Pancreas (tissue), 10 donors: Measurements from ENCODE around the gene TICRR. TPM values are rescaled to one million over a fixed set of nuclear protein-coding genes. Genes with fewer than 3 reads are reported as not detected.
A peak's percentile ranks its signal among the peaks of the same experiment; 100 is the strongest.

ENCODE experiments used
- ATAC-seq, 4 donors: fragments of 200-7000 bp; cut with Tn5 transposase; one replicate each; pipeline versions ENCODE4 v1.8.0 to v1.9.1; 2020; ENCODE audit warnings: mild to moderate bottlenecking in 4 of 4, moderate library complexity in 4 of 4
- DNase-seq, 6 donors: peaks; one replicate each; pipeline ENCODE4 v3.0.0-alpha.2; 2020
- FAIRE-seq: peaks from 2 replicates; lab custom pipeline; 2012; peaks lifted over from hg19 to GRCh38; lab: Jason Lieb, UNC
- H3K27ac ChIP-seq, 4 donors: fragments of 200-600 bp; sonication (generic); 1 replicate in 3 of 4; 2 replicates in 1 of 4; pipeline versions ENCODE4 v1.5.0 to v1.8.0; 2020
- H3K27me3 ChIP-seq, 4 donors: fragments of 200-600 bp; one replicate each; pipeline ENCODE4 v1.8.0; 2021
- H3K36me3 ChIP-seq, 3 donors: fragments of 200-600 bp; sonication (generic) in 1 of 3; one replicate each; pipeline versions ENCODE4 v1.5.0 to v1.8.0; 2020 to 2021
- H3K4me1 ChIP-seq, 3 donors: fragments of 200-600 bp; one replicate each; pipeline ENCODE4 v1.8.0; 2021
- H3K4me3 ChIP-seq, 4 donors: fragments of 200-600 bp; sonication (generic) in 2 of 4; one replicate each; pipeline versions ENCODE4 v1.5.0 to v1.8.0; 2020 to 2021
- H3K9me3 ChIP-seq, 4 donors: fragments of 200-600 bp; one replicate each; pipeline ENCODE4 v1.8.0; 2021
- CTCF ChIP-seq, 4 donors: fragments of 200-600 bp; sonication (generic) in 3 of 4; IDR thresholded peaks; one replicate each; pipeline versions ENCODE4 v1.5.0 to v1.8.0; 2021; ENCODE audit warnings: antibody characterized with exemption in 4 of 4
- WGBS, 2 donors: extraction: QIAGEN DNeasy Blood & Tissue Kit; methylation state at CpG; one replicate each; pipeline ENCODE4 v1.1.7; 2013; 5-methylcytosine and 5-hydroxymethylcytosine counted together
- intact Hi-C, 3 donors: fragments of 100-400 bp; cut with DNase I; formaldehyde crosslinking; loops; one replicate each; pipeline versions ENCODE4 v1.11.1 to v1.14.2; 2022
- polyA plus RNA-seq, 2 donors: library from polyadenylated mRNA; stranded (reverse); fragments of 200-250 nt; gene quantifications; one replicate each; pipeline ENCODE4 v1.2.3, GENCODE V29; 2013
- total RNA-seq, 6 donors: library from RNA; stranded (reverse); fragmentation: NEBNext Ultra II Directional in 4 of 6; extraction: Animal tissue kit (Norgen Biotek cat#: 25700) in 4 of 6; gene quantifications; one replicate each; pipeline versions ENCODE4 v1.2.1 to v1.2.4, GENCODE V29; 2021 to 2023
- donor health status: healthy with polysubstance abuse.
- donor health status: DM: no; HTN: no; CAD: no; lungs with moderate emphysema.
- donor health status: DM: no; HTN: no; CAD: no.
- donor health status: control.
- donor health status: control.
- donor health status: Bipolar disorder and iron deficiency.
- donor health status: DM: yes; HTN: yes; CAD: no.
- donor health status: DM: no; HTN: no; CAD: no.
- donor health status: DM: no; HTN: no; CAD: no.
- donor health status: DM: yes; HTN: yes; CAD: no.

Gene TICRR
- total and polyA plus RNA-seq, 8 donors: 0.03 to 0.18 (median 0.13) TPM; not detected in 3

GRCh38 chr15:89566621-89567294, 8.5 kb upstream of the TICRR start:
- WGBS, 2 donors: 79 to 85% methylated on average over 5 of the region's 5 CpGs
- TF ChIP-seq CTCF (IDR thresholded peaks at IDR 0.05): no peak
- DNase-seq (no peak), ATAC-seq (no peak), FAIRE-seq (no peak)
- Histone ChIP-seq H3K4me3 (no peak overlapping the region), H3K4me1 (no peaks in the 10 kb centered on the region), H3K27ac (no peak overlapping the region), H3K9me3 (no peaks in the 10 kb centered on the region), H3K27me3 (no peaks in the 10 kb centered on the region), H3K36me3 (no peaks in the 10 kb centered on the region)
- intact Hi-C loops: no loop called here

GRCh38 chr15:89569090-89569745, 6.1 kb upstream of the TICRR start:
- no peak for DNase-seq
- H3K36me3 ChIP-seq: no peaks in the 10 kb centered on the region
- ATAC-seq: no peak
- no peak for TF ChIP-seq CTCF (IDR thresholded peaks at IDR 0.05)
- FAIRE-seq: no peak
- no peak overlapping the region for H3K27ac ChIP-seq
- WGBS, 2 donors: 73 to 76% methylated on average over 7 of the region's 7 CpGs
- no peaks in the 10 kb centered on the region for H3K9me3 ChIP-seq
- H3K4me1 ChIP-seq: no peaks in the 10 kb centered on the region
- no peaks in the 10 kb centered on the region for H3K27me3 ChIP-seq
- no peak overlapping the region for H3K4me3 ChIP-seq
- intact Hi-C loops: no loop called here

GRCh38 chr15:89575656-89576416, 567 bp downstream of the TICRR start:
- H3K4me3 ChIP-seq: peak overlapping the region; percentile 60 to 91 (median 78)
- no peaks in the 10 kb centered on the region for H3K9me3 ChIP-seq
- H3K27ac ChIP-seq: no peak overlapping the region
- H3K27me3 ChIP-seq: no peaks in the 10 kb centered on the region
- 2 to 3% methylated on average over 43 to 60 of the region's 60 CpGs for WGBS, 2 donors
- DNase-seq (peak in 3 of 6 donors; percentile 18 to 85 (median 53)), ATAC-seq (no peak), FAIRE-seq (no peak)
- intact Hi-C loops: no loop called here
- H3K4me1 ChIP-seq: peaks cover 0 to 5% (median 0%) of the 10 kb centered on the region in 3 donors
- H3K36me3 ChIP-seq: no peaks in the 10 kb centered on the region
- no peak for TF ChIP-seq CTCF (IDR thresholded peaks at IDR 0.05)

- intact Hi-C loops: no loop called here
- Histone ChIP-seq H3K27ac (no peak overlapping the region), H3K4me1 (peaks cover 0 to 5% (median 0%) of the 10 kb centered on the region in 3 donors), H3K27me3 (no peaks in the 10 kb centered on the region), H3K36me3 (no peaks in the 10 kb centered on the region), H3K9me3 (no peaks in the 10 kb centered on the region), H3K4me3 (peak overlapping the region in 1 of 4 donors; percentile 76)
- WGBS, 2 donors: 16 to 31% methylated on average over 1 of the region's 1 CpG
- ATAC-seq (no peak), DNase-seq (no peak), FAIRE-seq (no peak)
- TF ChIP-seq CTCF (IDR thresholded peaks at IDR 0.05): no peak
Measured at GRCh38 chr15:89576417-89576773, 1.1 kb downstream of the TICRR start.
